Measurements from ENCODE around the gene PHACTR1. TPM values are rescaled to one million over a fixed set of nuclear protein-coding genes. Genes with fewer than 3 reads are reported as not detected.

The PHACTR1 gene
- polyA plus RNA-seq, 1 of the 3 experiments (the other 2 are of a cell fraction): 0.12 TPM

DNA sequence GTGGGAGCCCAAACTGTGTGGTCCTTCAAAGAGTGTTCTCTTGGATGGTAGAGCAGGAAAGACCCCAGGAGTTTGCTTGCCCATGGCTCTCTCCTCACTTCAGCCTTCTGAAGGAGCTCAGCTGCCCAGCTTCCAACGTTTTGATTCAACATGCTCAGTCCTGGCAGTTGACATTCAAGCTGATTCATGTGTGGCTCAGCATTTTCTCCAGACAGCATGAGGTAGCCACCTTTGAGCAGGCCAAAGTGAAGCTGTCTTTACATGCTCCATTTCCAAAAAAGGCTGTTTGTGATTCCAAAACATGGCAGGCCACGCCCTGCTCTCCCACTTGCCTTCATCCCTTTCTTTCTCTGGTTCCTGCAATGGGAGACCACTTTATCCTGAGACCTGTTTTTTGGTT is 331.5 kb downstream of the PHACTR1 start:
- H3K27me3 ChIP-seq (ENCODE audit: insufficient read depth): no peaks in the 10 kb centered on the region
- no peaks in the 10 kb centered on the region for H4K20me1 ChIP-seq (ENCODE audit: insufficient read depth)
- H3K36me3 ChIP-seq (replicated peaks in 1 of 2; ENCODE audit: control insufficient read depth in 1 of 2, insufficient read depth in 2 of 2, low read length in 1 of 2): no peaks in the 10 kb centered on the region
- no peaks in the 10 kb centered on the region for H3K9me2 ChIP-seq
- H3K4me3 ChIP-seq (ENCODE audit: low read depth in 2 of 2, low read length in 1 of 2): no peak overlapping the region
- no peak overlapping the region for H2AFZ ChIP-seq (ENCODE audit: low read depth)
- no peaks in the 10 kb centered on the region for H3K9me3 ChIP-seq
- TF ChIP-seq POLR2AphosphoS5 (IDR thresholded peaks at IDR 0.05; ENCODE audit: low read depth, low read length) (no peak), ELF1 (IDR thresholded peaks at IDR 0.05) (no peak), RAD21 (IDR thresholded peaks at IDR 0.05; ENCODE audit: low read length) (no peak), CHD2 (IDR thresholded peaks at IDR 0.05; ENCODE audit: low read length, partially characterized antibody) (no peak), NFIC (IDR thresholded peaks at IDR 0.05; ENCODE audit: borderline replicate concordance) (no peak), SMC3 (IDR thresholded peaks at IDR 0.05; ENCODE audit: low read depth, low read length) (no peak), EZH2phosphoT487 (IDR thresholded peaks at IDR 0.05; ENCODE audit: borderline replicate concordance, low read depth) (no peak), GATA2 (CRISPR knock-in tag; IDR thresholded peaks at IDR 0.05) (no peak), TCF12 (IDR thresholded peaks at IDR 0.05) (no peak), FOXM1 (IDR thresholded peaks at IDR 0.05; ENCODE audit: low read depth) (no peak), MXI1 (IDR thresholded peaks at IDR 0.05; ENCODE audit: low read depth, low read length) (no peak)
- TF ChIP-seq, protein P1, sequence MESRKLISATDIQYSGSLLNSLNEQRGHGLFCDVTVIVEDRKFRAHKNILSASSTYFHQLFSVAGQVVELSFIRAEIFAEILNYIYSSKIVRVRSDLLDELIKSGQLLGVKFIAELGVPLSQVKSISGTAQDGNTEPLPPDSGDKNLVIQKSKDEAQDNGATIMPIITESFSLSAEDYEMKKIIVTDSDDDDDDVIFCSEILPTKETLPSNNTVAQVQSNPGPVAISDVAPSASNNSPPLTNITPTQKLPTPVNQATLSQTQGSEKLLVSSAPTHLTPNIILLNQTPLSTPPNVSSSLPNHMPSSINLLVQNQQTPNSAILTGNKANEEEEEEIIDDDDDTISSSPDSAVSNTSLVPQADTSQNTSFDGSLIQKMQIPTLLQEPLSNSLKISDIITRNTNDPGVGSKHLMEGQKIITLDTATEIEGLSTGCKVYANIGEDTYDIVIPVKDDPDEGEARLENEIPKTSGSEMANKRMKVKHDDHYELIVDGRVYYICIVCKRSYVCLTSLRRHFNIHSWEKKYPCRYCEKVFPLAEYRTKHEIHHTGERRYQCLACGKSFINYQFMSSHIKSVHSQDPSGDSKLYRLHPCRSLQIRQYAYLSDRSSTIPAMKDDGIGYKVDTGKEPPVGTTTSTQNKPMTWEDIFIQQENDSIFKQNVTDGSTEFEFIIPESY (IDR thresholded peaks at IDR 0.05; ENCODE audit: borderline replicate concordance, low read depth): no peak
- TF ChIP-seq, protein P2, sequence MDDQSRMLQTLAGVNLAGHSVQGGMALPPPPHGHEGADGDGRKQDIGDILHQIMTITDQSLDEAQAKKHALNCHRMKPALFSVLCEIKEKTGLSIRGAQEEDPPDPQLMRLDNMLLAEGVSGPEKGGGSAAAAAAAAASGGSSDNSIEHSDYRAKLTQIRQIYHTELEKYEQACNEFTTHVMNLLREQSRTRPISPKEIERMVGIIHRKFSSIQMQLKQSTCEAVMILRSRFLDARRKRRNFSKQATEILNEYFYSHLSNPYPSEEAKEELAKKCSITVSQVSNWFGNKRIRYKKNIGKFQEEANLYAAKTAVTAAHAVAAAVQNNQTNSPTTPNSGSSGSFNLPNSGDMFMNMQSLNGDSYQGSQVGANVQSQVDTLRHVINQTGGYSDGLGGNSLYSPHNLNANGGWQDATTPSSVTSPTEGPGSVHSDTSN (IDR thresholded peaks at IDR 0.05): no peak
- TF ChIP-seq, protein P3, sequence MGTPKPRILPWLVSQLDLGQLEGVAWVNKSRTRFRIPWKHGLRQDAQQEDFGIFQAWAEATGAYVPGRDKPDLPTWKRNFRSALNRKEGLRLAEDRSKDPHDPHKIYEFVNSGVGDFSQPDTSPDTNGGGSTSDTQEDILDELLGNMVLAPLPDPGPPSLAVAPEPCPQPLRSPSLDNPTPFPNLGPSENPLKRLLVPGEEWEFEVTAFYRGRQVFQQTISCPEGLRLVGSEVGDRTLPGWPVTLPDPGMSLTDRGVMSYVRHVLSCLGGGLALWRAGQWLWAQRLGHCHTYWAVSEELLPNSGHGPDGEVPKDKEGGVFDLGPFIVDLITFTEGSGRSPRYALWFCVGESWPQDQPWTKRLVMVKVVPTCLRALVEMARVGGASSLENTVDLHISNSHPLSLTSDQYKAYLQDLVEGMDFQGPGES (IDR thresholded peaks at IDR 0.05; ENCODE audit: low read depth, low read length): no peak
- TF ChIP-seq, protein P4, sequence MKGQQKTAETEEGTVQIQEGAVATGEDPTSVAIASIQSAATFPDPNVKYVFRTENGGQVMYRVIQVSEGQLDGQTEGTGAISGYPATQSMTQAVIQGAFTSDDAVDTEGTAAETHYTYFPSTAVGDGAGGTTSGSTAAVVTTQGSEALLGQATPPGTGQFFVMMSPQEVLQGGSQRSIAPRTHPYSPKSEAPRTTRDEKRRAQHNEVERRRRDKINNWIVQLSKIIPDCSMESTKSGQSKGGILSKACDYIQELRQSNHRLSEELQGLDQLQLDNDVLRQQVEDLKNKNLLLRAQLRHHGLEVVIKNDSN (IDR thresholded peaks at IDR 0.05; ENCODE audit: borderline replicate concordance, low read depth): no peak
- H3K4me1 ChIP-seq (ENCODE audit: control insufficient read depth in 1 of 2, insufficient read depth in 2 of 2, low read depth in 1 of 2, low read length in 1 of 2): no peaks in the 10 kb centered on the region; a peak in 1 of 4 replicates
- no peaks in the 10 kb centered on the region for H3K79me2 ChIP-seq (ENCODE audit: insufficient read depth)
- WGBS (ENCODE audit: low lambda C conversion rate): 14% methylated on average over 2 of the region's 2 CpGs
- H3K9ac ChIP-seq: no peak overlapping the region
- DNase-seq: no peak
- POLR2A ChIA-PET: no interaction called here
- no peak overlapping the region for H3K27ac ChIP-seq (ENCODE audit: low read depth in 2 of 2, low read length in 1 of 2)
- no peaks in the 10 kb centered on the region for H3F3A ChIP-seq (replicated peaks; ENCODE audit: insufficient read depth)
- no peak overlapping the region for H3K4me2 ChIP-seq
- CTCF ChIA-PET: no interaction called here

All from SK-N-SH (cell line).